Mucosa of descending colon (tissue), 3 donors: Measurements from ENCODE around the gene CEP192. TPM values are rescaled to one million over a fixed set of nuclear protein-coding genes. Genes with fewer than 3 reads are reported as not detected.

Experiments used
- ATAC-seq: fragments of 200-7000 bp; cut with Tn5 transposase; one replicate; pipeline ENCODE4 v1.9.1; 2020; ENCODE audit warnings: mild to moderate bottlenecking, moderate library complexity
- DNase-seq, 3 donors: peaks; one replicate each; pipeline ENCODE4 v3.0.0-alpha.2; 2020
- H3K36me3 ChIP-seq: fragments of 200-600 bp; one replicate; pipeline ENCODE4 v1.8.0; 2021; ENCODE audit warnings: low read depth, mild to moderate bottlenecking
- H3K4me1 ChIP-seq: fragments of 200-600 bp; one replicate; pipeline ENCODE4 v1.8.0; 2021; ENCODE audit warnings: low read depth, mild to moderate bottlenecking
- H3K4me3 ChIP-seq: fragments of 200-600 bp; one replicate; pipeline ENCODE4 v1.8.0; 2021; ENCODE audit warnings: mild to moderate bottlenecking
- H3K9me3 ChIP-seq: fragments of 200-600 bp; one replicate; pipeline ENCODE4 v1.8.0; 2021; ENCODE audit warnings: mild to moderate bottlenecking
- intact Hi-C, 2 donors: fragments of 100-400 bp; cut with DNase I in 1 of 2; cut with micrococcal nuclease in 1 of 2; formaldehyde crosslinking; loops; one replicate each; pipeline versions ENCODE4 v1.11.0 to v1.11.1; 2022; cut with DNase I, micrococcal nuclease
- total RNA-seq, 3 donors: library from RNA; stranded (reverse); fragmentation: NEBNext Ultra II Directional in 2 of 3; extraction: Animal tissue kit (Norgen Biotek cat#: 25700) in 2 of 3; gene quantifications; one replicate each; pipeline versions ENCODE4 v1.2.1 to v1.2.4, GENCODE V29; 2021 to 2023
- TF ChIP-seq, protein P1 (sequence below): fragments of 200-600 bp; IDR thresholded peaks from one replicate; pipeline ENCODE4 v1.8.0; 2022; ENCODE audit warnings: antibody characterized with exemption, mild to moderate bottlenecking
- donor health status: DM: no; HTN: no; CAD: no; lungs with moderate emphysema.
- donor health status: DM: no; HTN: no; CAD: no.
- donor health status: DM: no; HTN: yes; CAD: no.

Gene CEP192
- total RNA-seq, 3 donors from 2014 or later: 22.6 to 33.6 (median 27.7) TPM

DNA sequence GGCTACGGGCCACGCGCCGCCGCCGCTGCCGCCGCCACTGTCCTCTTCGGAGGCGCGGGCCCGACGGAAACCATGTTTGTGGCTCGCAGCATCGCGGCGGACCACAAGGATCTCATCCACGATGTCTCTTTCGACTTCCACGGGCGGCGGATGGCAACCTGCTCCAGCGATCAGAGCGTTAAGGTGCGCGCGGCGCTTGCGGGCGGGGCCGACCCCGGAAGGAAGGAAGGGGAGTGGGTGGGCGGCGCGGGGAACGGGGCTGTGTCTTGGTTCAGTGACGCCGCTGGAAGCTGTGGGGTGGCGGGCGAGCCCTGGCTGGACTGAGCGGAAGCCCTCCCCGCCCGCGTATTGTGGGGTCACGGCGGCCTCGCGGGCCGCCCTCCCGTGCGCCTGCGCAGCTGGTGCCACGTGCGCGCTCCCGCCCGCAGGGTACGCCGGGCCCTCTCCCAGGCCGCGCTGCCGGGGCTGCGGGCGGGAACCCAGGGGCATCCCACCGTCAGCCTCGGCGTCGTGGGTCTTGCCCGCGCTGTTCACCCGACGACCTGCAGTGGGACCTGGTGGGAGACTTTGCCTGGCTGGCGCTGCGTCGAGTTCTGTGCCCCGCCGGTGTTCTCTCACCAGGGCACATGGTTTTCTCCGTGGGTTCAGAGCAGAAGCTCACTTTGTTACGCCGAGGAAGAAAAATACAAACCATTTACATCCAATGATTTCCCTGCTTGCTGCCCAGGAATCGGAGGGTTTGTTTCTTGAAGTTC, 42.9 kb upstream of the CEP192 start:
- no peaks in the 10 kb centered on the region for H3K36me3 ChIP-seq
- peaks cover 9% of the 10 kb centered on the region for H3K4me1 ChIP-seq
- H3K9me3 ChIP-seq: no peaks in the 10 kb centered on the region
- TF ChIP-seq, protein P1, sequence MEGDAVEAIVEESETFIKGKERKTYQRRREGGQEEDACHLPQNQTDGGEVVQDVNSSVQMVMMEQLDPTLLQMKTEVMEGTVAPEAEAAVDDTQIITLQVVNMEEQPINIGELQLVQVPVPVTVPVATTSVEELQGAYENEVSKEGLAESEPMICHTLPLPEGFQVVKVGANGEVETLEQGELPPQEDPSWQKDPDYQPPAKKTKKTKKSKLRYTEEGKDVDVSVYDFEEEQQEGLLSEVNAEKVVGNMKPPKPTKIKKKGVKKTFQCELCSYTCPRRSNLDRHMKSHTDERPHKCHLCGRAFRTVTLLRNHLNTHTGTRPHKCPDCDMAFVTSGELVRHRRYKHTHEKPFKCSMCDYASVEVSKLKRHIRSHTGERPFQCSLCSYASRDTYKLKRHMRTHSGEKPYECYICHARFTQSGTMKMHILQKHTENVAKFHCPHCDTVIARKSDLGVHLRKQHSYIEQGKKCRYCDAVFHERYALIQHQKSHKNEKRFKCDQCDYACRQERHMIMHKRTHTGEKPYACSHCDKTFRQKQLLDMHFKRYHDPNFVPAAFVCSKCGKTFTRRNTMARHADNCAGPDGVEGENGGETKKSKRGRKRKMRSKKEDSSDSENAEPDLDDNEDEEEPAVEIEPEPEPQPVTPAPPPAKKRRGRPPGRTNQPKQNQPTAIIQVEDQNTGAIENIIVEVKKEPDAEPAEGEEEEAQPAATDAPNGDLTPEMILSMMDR: no peak
- intact Hi-C loops: no loop called here
- ATAC-seq: peak; percentile 79
- peak overlapping the region; percentile 46 for H3K4me3 ChIP-seq
- peak; percentile 95 to 98 (median 96) for DNase-seq

DNA sequence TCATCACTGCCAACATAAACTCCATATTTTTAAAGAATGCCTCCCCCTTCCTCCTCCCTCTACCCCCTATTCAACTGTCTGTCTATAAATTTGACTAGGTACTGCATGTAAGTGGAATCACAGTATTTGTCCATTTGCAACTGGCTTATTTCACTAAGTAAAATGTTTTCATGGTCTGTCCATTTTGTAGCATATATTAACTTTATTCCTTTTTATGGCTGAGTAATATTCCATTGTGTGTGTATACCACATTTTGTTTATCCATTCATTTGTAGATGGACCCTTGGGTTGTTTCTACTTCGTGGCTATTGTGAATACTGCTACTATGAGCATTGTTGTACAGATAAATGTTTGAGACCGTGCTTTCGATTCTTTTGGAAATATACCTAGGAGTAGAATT, 32.7 kb upstream of the CEP192 start:
- no peak for DNase-seq
- intact Hi-C loops: no loop called here
- H3K4me1 ChIP-seq: peaks cover 18% of the 10 kb centered on the region
- ATAC-seq: no peak
- H3K36me3 ChIP-seq: no peaks in the 10 kb centered on the region
- H3K9me3 ChIP-seq: no peaks in the 10 kb centered on the region
- TF ChIP-seq, protein P1: no peak
- no peak overlapping the region for H3K4me3 ChIP-seq

DNA sequence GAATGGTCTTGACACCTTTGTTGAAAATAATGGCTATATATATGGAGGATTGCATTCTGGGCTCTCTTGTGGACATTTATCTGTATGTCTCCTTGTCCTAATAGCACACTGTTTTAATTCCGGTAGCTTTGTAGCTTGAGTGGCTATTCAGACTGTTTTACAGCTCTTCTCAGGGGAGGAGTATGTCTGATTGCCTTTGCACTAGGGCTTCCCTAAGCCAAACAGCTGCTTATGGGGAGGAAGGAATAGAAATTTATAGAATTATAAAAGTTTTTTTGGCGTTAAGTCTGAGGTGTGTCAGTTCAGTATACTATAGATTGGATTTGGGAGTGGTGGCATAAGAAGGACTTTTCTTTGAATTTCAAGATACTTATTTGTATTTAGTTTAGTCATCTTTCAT, 30.8 kb upstream of the CEP192 start:
- intact Hi-C loops: no loop called here
- no peak for DNase-seq
- Histone ChIP-seq H3K4me1 (peaks cover 18% of the 10 kb centered on the region), H3K9me3 (no peaks in the 10 kb centered on the region), H3K4me3 (no peak overlapping the region), H3K36me3 (no peaks in the 10 kb centered on the region)
- TF ChIP-seq, protein P1: no peak
- ATAC-seq: peak; percentile 93

DNA sequence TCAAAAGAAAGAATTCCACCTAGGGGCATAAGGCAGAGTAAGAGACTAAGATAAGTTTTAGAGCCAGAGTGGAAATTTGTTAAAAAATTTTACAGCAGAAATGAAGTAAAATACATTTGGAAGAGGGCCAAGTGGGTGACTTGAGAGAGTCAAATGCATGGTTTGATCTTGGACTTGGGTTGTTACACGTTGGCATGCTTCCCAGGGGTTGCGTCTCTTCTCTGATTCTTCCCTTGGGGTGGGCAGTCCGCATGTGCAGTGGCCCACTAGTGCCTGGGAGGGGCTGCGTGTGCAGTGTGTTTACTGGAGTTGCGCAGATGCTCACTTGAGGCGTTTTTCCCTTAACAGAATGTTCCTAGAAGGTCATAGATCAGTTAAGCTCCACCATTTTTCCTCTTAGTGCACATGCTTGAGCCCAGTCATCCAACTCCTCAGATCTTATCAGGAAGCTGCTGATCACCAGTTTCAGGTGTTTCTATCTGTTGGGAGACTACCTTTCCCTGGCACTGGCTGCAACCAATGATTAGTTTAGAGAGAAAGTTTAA, 30.2 kb upstream of the CEP192 start:
- DNase-seq: peak in 2 of 3 donors; percentile 66 to 76
- TF ChIP-seq, protein P1: no peak
- no peaks in the 10 kb centered on the region for H3K9me3 ChIP-seq
- no peaks in the 10 kb centered on the region for H3K36me3 ChIP-seq
- intact Hi-C loops: no loop called here
- H3K4me3 ChIP-seq: no peak overlapping the region
- H3K4me1 ChIP-seq: peaks cover 18% of the 10 kb centered on the region
- ATAC-seq: peak; percentile 82

DNA sequence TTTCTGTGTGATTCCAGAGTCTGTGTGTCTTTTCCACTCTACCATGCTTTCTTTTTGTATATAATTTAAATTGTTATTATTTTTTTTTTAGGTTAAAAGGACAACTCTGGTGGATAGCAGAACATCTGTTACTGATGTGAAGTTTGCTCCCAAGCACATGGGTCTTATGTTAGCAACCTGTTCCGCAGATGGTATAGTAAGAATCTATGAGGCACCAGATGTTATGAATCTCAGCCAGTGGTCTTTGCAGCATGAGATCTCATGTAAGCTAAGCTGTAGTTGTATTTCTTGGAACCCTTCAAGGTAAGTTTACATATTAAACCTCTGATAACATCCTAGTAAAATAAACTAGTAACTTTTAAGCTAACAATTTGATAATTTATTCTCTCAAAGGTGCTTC, 28.1 kb upstream of the CEP192 start:
- intact Hi-C loops: no loop called here
- no peak for DNase-seq
- no peak for ATAC-seq
- no peaks in the 10 kb centered on the region for H3K9me3 ChIP-seq
- H3K4me1 ChIP-seq: peaks cover 18% of the 10 kb centered on the region
- no peak overlapping the region for H3K4me3 ChIP-seq
- TF ChIP-seq, protein P1: no peak
- no peaks in the 10 kb centered on the region for H3K36me3 ChIP-seq
